Hepatocyte (in vitro differentiated cells): ENCODE data around the gene FBXW11. TPM values are rescaled to one million over a fixed set of nuclear protein-coding genes. Genes with fewer than 3 reads are reported as not detected.

ENCODE experiments used
- DNase-seq: peaks from one replicate; pipeline ENCODE4 v3.0.0-alpha.2; 2016; ENCODE audit warnings: low spot score
- H2AFZ ChIP-seq: fragments of 200-600 bp; sonication (generic); 2 replicates; pipeline ENCODE4 v1.6.0; 2016; ENCODE audit warnings: antibody characterized with exemption, mild to moderate bottlenecking
- H3K27ac ChIP-seq: fragments of 200-600 bp; sonication (generic); 2 replicates; pipeline ENCODE4 v1.5.1; 2016; ENCODE audit warnings: mild to moderate bottlenecking
- H3K27me3 ChIP-seq: fragments of 200-600 bp; sonication (generic); 2 replicates; pipeline ENCODE4 v1.6.1; 2016
- H3K36me3 ChIP-seq: fragments of 200-600 bp; sonication (generic); replicated peaks from 2 replicates; pipeline ENCODE4 v1.5.1; 2016; ENCODE audit warnings: low read depth; ENCODE audit not compliant: insufficient read depth
- H3K4me1 ChIP-seq: fragments of 200-600 bp; sonication (generic); 2 replicates; pipeline ENCODE4 v1.5.1; 2016; ENCODE audit warnings: mild to moderate bottlenecking, moderate library complexity; ENCODE audit not compliant: insufficient read depth
- H3K4me2 ChIP-seq: fragments of 200-600 bp; sonication (generic); 2 replicates; pipeline ENCODE4 v1.6.0; 2016
- H3K4me3 ChIP-seq: fragments of 200-600 bp; sonication (generic); 2 replicates; pipeline ENCODE4 v1.5.1; 2016; ENCODE audit warnings: mild to moderate bottlenecking
- H3K79me2 ChIP-seq: fragments of 200-600 bp; sonication (generic); 2 replicates; pipeline ENCODE4 v1.6.0; 2017; ENCODE audit warnings: mild to moderate bottlenecking
- H3K9me2 ChIP-seq: fragments of 200-600 bp; sonication (generic); replicated peaks from 2 replicates; pipeline ENCODE4 v1.6.0; 2017; ENCODE audit warnings: mild to moderate bottlenecking; ENCODE audit not compliant: insufficient read depth
- H3K9me3 ChIP-seq: fragments of 200-600 bp; sonication (generic); 2 replicates; pipeline ENCODE4 v1.5.1; 2016; ENCODE audit warnings: low read depth, mild to moderate bottlenecking
- H4K20me1 ChIP-seq: fragments of 200-600 bp; sonication (generic); 2 replicates; pipeline ENCODE4 v1.6.0; 2016; ENCODE audit warnings: mild to moderate bottlenecking; ENCODE audit not compliant: insufficient read depth, poor library complexity, severe bottlenecking
- EZH2 ChIP-seq: fragments of 200-600 bp; sonication (generic); IDR thresholded peaks from 2 replicates; pipeline ENCODE4 v1.6.1; 2016; ENCODE audit warnings: antibody characterized with exemption, mild to moderate bottlenecking, borderline replicate concordance
- EZH2phosphoT487 ChIP-seq: fragments of 200-600 bp; sonication (generic); IDR thresholded peaks from one replicate; pipeline ENCODE4 v1.6.1; 2018; ENCODE audit warnings: antibody characterized with exemption, mild to moderate bottlenecking, low read depth, moderate library complexity; ENCODE audit not compliant: unreplicated experiment, severe bottlenecking
- WGBS: methylation state at CpG from one replicate; pipeline ENCODE4 v1.1.6; 2016; ENCODE audit warnings: low lambda C conversion rate; ENCODE audit errors: missing lambda C conversion rate; 5-methylcytosine and 5-hydroxymethylcytosine counted together
- polyA plus RNA-seq: library from polyadenylated mRNA; unstranded; fragments of >200 nt; fragmentation: Nextera tagmentation; extraction: Ambion mirVana; gene quantifications from 2 replicates; pipeline ENCODE4 v1.2.1, GENCODE V29; 2016
- total RNA-seq: library from RNA; depleted of rRNA; stranded (reverse); fragments of >200 nt; gene quantifications from 2 replicates; pipeline ENCODE4 v1.2.3, GENCODE V29; 2014
- TF ChIP-seq, protein P1 (sequence below): fragments of 200-600 bp; sonication (generic); IDR thresholded peaks from 2 replicates; pipeline ENCODE4 v1.5.1; 2016; ENCODE audit warnings: antibody characterized with exemption, mild to moderate bottlenecking; ENCODE audit not compliant: poor library complexity

FBXW11 gene
- total and polyA plus RNA-seq, 2 experiments from 2014 or later, result 38.0 to 73.4 TPM

DNA sequence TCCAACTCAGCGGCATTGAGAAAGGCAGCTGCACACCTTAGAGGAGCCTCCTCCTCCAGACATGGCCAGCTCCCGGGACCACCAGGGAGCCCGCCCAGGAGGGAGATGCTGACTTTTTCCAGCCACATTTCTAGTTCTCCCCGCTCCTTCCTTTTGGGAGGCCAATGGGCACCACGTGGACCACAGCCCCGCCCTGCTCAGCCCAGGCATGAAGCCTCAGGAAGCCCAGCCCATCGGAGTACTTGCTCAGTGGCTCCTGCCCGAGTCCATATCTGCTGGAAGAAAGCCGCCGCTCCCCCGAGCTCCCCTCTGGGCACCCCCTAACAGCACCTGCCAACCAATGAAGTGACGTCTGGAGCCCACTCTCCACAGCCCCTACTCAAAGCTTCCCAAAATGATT lies 168.4 kb downstream of the FBXW11 start:
- Histone ChIP-seq H3K4me3 (no peak overlapping the region), H3K4me1 (no peaks in the 10 kb centered on the region), H3K9me2 (no peaks in the 10 kb centered on the region), H3K9me3 (no peaks in the 10 kb centered on the region), H3K79me2 (no peaks in the 10 kb centered on the region), H4K20me1 (no peaks in the 10 kb centered on the region), H3K4me2 (no peak overlapping the region), H2AFZ (no peak overlapping the region), H3K27ac (no peak overlapping the region), H3K36me3 (no peaks in the 10 kb centered on the region), H3K27me3 (no peaks in the 10 kb centered on the region)
- 84% methylated on average over 12 of the region's 12 CpGs for WGBS
- no peak for DNase-seq
- TF ChIP-seq EZH2phosphoT487 (no peak), EZH2 (no peak)
- TF ChIP-seq, protein P1, sequence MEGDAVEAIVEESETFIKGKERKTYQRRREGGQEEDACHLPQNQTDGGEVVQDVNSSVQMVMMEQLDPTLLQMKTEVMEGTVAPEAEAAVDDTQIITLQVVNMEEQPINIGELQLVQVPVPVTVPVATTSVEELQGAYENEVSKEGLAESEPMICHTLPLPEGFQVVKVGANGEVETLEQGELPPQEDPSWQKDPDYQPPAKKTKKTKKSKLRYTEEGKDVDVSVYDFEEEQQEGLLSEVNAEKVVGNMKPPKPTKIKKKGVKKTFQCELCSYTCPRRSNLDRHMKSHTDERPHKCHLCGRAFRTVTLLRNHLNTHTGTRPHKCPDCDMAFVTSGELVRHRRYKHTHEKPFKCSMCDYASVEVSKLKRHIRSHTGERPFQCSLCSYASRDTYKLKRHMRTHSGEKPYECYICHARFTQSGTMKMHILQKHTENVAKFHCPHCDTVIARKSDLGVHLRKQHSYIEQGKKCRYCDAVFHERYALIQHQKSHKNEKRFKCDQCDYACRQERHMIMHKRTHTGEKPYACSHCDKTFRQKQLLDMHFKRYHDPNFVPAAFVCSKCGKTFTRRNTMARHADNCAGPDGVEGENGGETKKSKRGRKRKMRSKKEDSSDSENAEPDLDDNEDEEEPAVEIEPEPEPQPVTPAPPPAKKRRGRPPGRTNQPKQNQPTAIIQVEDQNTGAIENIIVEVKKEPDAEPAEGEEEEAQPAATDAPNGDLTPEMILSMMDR, result no peak

DNA sequence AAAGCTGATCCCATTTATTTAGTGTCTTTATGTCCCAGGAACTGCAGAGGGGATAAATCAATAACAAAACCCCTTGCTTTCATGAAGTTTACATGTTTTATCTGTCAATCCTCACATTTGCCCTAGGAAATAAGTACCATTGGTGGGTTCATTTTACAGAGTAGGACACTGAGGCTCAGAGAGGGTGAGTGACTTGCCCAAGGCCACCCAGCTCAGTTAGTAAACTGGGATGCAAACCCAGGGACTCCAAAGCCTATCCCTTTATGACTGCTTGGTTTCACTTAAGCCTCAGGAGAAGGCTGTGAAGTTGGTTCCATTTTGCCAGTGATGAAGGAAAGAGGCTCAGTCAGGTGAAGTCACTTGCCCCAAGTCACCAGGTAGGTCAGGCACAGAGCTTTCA lies 168.9 kb downstream of the FBXW11 start:
- H4K20me1 ChIP-seq, result no peaks in the 10 kb centered on the region
- H3K4me3 ChIP-seq, result no peak overlapping the region
- no peak overlapping the region for H2AFZ ChIP-seq
- H3K4me1 ChIP-seq, result no peaks in the 10 kb centered on the region
- TF ChIP-seq, protein P1, result no peak
- TF ChIP-seq EZH2phosphoT487 (no peak), EZH2 (no peak)
- no peak overlapping the region for H3K4me2 ChIP-seq
- no peaks in the 10 kb centered on the region for H3K36me3 ChIP-seq
- no peak for DNase-seq
- H3K27me3 ChIP-seq, result no peaks in the 10 kb centered on the region
- H3K9me3 ChIP-seq, result no peaks in the 10 kb centered on the region
- no peaks in the 10 kb centered on the region for H3K9me2 ChIP-seq
- no peak overlapping the region for H3K27ac ChIP-seq
- H3K79me2 ChIP-seq, result no peaks in the 10 kb centered on the region

DNA sequence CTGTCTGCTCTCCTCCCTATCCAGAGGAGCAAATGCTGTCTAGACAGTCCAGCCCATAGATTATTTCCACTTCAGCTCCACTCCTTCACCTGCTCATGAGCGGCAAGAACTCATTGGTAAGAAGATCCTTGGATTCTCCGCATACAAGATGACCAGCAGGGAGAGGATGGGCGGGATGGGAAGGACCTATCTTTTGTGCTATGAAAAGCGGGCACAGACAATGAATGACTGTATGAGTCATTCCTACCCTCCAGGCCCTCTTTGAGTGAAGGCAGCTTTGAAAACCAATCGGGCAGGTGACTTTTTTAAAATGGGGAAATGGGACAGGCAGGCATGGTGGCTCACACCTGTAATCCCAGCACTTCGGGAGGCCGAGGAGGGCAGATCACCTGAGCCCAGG lies 171.4 kb downstream of the FBXW11 start:
- H4K20me1 ChIP-seq, result no peaks in the 10 kb centered on the region
- no peak overlapping the region for H3K27ac ChIP-seq
- no peak for DNase-seq
- no peak overlapping the region for H3K4me2 ChIP-seq
- 79% methylated on average over 7 of the region's 7 CpGs for whole genome bisulfite sequencing
- H3K4me3 ChIP-seq, result no peak overlapping the region
- H3K79me2 ChIP-seq, result no peaks in the 10 kb centered on the region
- H3K4me1 ChIP-seq, result no peaks in the 10 kb centered on the region
- TF ChIP-seq EZH2 (no peak), EZH2phosphoT487 (no peak)
- TF ChIP-seq, protein P1, result no peak
- no peaks in the 10 kb centered on the region for H3K9me2 ChIP-seq
- H3K36me3 ChIP-seq, result no peaks in the 10 kb centered on the region
- no peaks in the 10 kb centered on the region for H3K9me3 ChIP-seq
- no peak overlapping the region for H2AFZ ChIP-seq
- no peaks in the 10 kb centered on the region for H3K27me3 ChIP-seq

DNA sequence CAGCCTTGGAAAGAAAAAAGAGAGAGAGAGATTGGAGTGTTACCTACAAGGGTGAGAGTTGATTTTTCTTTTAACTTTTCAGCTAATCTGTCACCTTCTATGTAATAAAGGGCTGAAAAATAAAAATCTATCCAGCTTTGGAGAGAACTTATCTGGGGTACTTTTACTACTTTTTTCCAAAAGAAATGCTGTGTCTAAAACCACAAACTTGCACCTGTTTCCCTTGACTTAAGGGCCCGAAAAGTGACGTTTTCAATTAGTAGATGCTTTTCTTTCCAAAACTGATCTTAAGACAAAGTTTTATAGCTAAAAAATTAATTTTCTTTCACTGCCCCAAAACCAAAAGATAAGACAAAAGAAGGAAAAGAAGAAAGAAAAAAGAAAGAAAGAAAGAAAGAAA lies 172.0 kb downstream of the FBXW11 start:
- Histone ChIP-seq H4K20me1 (no peaks in the 10 kb centered on the region), H3K4me1 (no peaks in the 10 kb centered on the region), H3K4me3 (no peak overlapping the region), H3K27ac (no peak overlapping the region), H3K36me3 (no peaks in the 10 kb centered on the region), H3K27me3 (no peaks in the 10 kb centered on the region), H3K79me2 (no peaks in the 10 kb centered on the region), H3K9me2 (no peaks in the 10 kb centered on the region), H3K9me3 (no peaks in the 10 kb centered on the region), H3K4me2 (no peak overlapping the region), H2AFZ (no peak overlapping the region)
- DNase-seq, result no peak
- TF ChIP-seq EZH2 (no peak), EZH2phosphoT487 (no peak)
- TF ChIP-seq, protein P1, result no peak
- whole genome bisulfite sequencing, result 94% methylated on average over 2 of the region's 2 CpGs
